Transverse colon (tissue), 4 donors: ENCODE data around the gene KMT2E. TPM values are rescaled to one million over a fixed set of nuclear protein-coding genes. Genes with fewer than 3 reads are reported as not detected.

Experiments used
- DNase-seq: peaks from one replicate; pipeline ENCODE4 v3.0.0-alpha.2; 2019
- H3K27ac ChIP-seq, 4 donors: fragments of 200-600 bp; sonication (generic); 2 replicates each; pipeline ENCODE4 v1.5.1; 2016 to 2018; ENCODE audit warnings: inconsistent platforms in 4 of 4
- H3K27me3 ChIP-seq: fragments of 200-600 bp; sonication (generic); 2 replicates; pipeline ENCODE4 v1.5.1; 2017; ENCODE audit warnings: inconsistent platforms
- H3K36me3 ChIP-seq, 4 donors: fragments of 200-600 bp; sonication (generic); 2 replicates each; pipeline ENCODE4 v1.5.1; 2017 to 2019; ENCODE audit warnings: inconsistent platforms in 4 of 4
- H3K4me1 ChIP-seq, 4 donors: fragments of 200-600 bp; sonication (generic); 2 replicates each; pipeline ENCODE4 v1.5.1; 2017 to 2020; ENCODE audit warnings: inconsistent platforms in 4 of 4
- H3K4me3 ChIP-seq, 4 donors: fragments of 200-600 bp; sonication (generic); 1 replicate in 1 of 4; 2 replicates in 3 of 4; pipeline versions ENCODE4 v1.5.1 to v1.6.1; 2017 to 2019; ENCODE audit warnings: inconsistent platforms in 4 of 4
- H3K9me3 ChIP-seq, 2 donors: fragments of 200-600 bp; sonication (generic); 2 replicates each; pipeline ENCODE4 v1.5.1; 2017 to 2019; ENCODE audit warnings: inconsistent platforms in 2 of 2
- EP300 ChIP-seq: sonication (generic); formaldehyde crosslinking; IDR thresholded peaks from one replicate; pipeline ENCODE4 v1.6.1; 2017; ENCODE audit warnings: antibody characterized with exemption, low read depth
- POLR2A ChIP-seq: fragments of 450-650 bp; IDR thresholded peaks from one replicate; pipeline ENCODE4 v1.6.1; 2016; ENCODE audit warnings: antibody characterized with exemption, mild to moderate bottlenecking, moderate library complexity
- POLR2AphosphoS5 ChIP-seq, 3 donors: sonication (generic); formaldehyde crosslinking; IDR thresholded peaks; one replicate each; pipeline ENCODE4 v1.6.1; 2016; ENCODE audit warnings: antibody characterized with exemption in 3 of 3
- whole genome bisulfite sequencing, 2 donors: methylation state at CpG; one replicate each; pipeline ENCODE4 v1.1.5; 2018; ENCODE audit warnings: low coverage in 1 of 2; 5-methylcytosine and 5-hydroxymethylcytosine counted together
- in situ Hi-C, 4 donors: fragments of 200-750 bp; cut with MboI; loops; one replicate each; pipeline versions ENCODE4 v1.15.0 to v1.15.1; 2017; ENCODE audit warnings: low sequenced_read_pairs in 3 of 4, low pct_ligation_motif_present in 1 of 4, low pct_unique_long_range_greater_than_20kb in 1 of 4
- intact Hi-C: fragments of 100-400 bp; cut with DNase I; formaldehyde crosslinking; loops from one replicate; pipeline ENCODE4 v1.15.1; 2023; ENCODE audit warnings: low total_unique reads
- total RNA-seq, 4 donors: library from RNA; depleted of rRNA; stranded (reverse); fragments of >200 nt; gene quantifications; one replicate each; pipeline ENCODE4 v1.1.0, GENCODE V29; 2016
- TF ChIP-seq, protein P1 (sequence below), 5 experiments: fragments of 200-600 bp in 3 of 5; fragments of 450-650 bp in 2 of 5; sonication (generic) in 3 of 5; IDR thresholded peaks; 1 replicate in 2 of 5; 2 replicates in 3 of 5; pipeline ENCODE4 v1.5.1; 2016 to 2017; ENCODE audit warnings: antibody characterized with exemption in 5 of 5, inconsistent platforms in 3 of 5, mild to moderate bottlenecking in 2 of 5, moderate library complexity in 1 of 5

Gene KMT2E
- total RNA-seq, 4 donors from 2014 or later, result 86.8 to 362 (median 178) TPM

DNA sequence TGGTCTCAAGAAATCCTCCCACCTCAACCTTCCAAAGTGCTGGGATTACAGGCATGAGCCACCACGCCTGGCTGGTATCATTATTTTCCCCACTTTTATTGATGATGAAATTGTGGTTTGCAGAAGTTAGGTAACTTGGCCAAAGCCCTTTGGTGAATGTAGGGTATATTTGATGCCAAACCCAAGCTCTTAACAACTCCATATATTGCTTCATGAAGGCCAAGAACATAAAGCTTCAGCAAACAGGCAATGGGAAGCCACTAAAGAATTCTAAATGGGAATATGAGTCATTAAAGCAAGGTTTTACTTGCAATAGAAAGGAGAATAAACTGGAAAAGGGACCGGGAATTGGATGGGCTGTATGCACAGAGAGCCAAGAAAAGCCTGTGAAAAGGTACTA lies 142.7 kb downstream of the KMT2E start:
- intact Hi-C loops (no loop called here), in situ Hi-C loops (no loop called here)

DNA sequence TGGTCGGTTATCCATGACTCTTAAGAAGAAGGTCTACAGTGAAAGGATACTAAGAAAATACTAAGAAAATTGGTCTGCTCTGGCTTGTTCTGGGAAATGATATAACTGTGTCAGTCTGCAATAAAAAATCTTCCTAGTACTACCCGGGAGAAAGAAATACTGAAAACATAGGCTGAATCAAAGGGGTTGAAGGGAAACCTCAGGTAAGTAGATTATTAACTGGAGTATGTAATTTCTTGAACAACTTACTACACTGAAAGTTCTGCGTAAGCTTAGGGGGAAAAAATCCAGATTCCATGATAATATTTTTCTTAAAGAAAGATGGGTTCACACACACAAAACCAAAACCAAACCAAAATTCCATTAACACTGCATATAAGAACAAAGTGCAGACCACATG lies 143.3 kb downstream of the KMT2E start:
- no peaks in the 10 kb centered on the region for H3K4me1 ChIP-seq
- H3K27ac ChIP-seq, result no peak overlapping the region
- DNase-seq, result no peak
- intact Hi-C loops (no loop called here), in situ Hi-C loops (no loop called here)
- TF ChIP-seq, protein P1, sequence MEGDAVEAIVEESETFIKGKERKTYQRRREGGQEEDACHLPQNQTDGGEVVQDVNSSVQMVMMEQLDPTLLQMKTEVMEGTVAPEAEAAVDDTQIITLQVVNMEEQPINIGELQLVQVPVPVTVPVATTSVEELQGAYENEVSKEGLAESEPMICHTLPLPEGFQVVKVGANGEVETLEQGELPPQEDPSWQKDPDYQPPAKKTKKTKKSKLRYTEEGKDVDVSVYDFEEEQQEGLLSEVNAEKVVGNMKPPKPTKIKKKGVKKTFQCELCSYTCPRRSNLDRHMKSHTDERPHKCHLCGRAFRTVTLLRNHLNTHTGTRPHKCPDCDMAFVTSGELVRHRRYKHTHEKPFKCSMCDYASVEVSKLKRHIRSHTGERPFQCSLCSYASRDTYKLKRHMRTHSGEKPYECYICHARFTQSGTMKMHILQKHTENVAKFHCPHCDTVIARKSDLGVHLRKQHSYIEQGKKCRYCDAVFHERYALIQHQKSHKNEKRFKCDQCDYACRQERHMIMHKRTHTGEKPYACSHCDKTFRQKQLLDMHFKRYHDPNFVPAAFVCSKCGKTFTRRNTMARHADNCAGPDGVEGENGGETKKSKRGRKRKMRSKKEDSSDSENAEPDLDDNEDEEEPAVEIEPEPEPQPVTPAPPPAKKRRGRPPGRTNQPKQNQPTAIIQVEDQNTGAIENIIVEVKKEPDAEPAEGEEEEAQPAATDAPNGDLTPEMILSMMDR (IDR thresholded peaks at IDR 0.05), result no peak
- no peak for TF ChIP-seq EP300
- no peak for TF ChIP-seq POLR2AphosphoS5 (IDR thresholded peaks at IDR 0.05)
- H3K9me3 ChIP-seq, result no peaks in the 10 kb centered on the region
- WGBS, 2 donors, result 81 to 87% methylated on average over 3 of the region's 3 CpGs
- H3K36me3 ChIP-seq, result no peaks in the 10 kb centered on the region
- H3K4me3 ChIP-seq, result no peak overlapping the region
- no peaks in the 10 kb centered on the region for H3K27me3 ChIP-seq

More for the DNA sequence above, 142.7 kb downstream of the KMT2E start:
- Histone ChIP-seq H3K36me3 (no peaks in the 10 kb centered on the region), H3K9me3 (no peaks in the 10 kb centered on the region), H3K27me3 (no peaks in the 10 kb centered on the region), H3K4me1 (no peaks in the 10 kb centered on the region), H3K4me3 (no peak overlapping the region), H3K27ac (no peak overlapping the region)
- 91 to 97% methylated on average over 2 of the region's 2 CpGs for WGBS, 2 donors
- DNase-seq, result no peak
- TF ChIP-seq POLR2A (no peak), POLR2AphosphoS5 (IDR thresholded peaks at IDR 0.05) (no peak), EP300 (no peak)
- TF ChIP-seq, protein P1 (IDR thresholded peaks at IDR 0.05), result no peak

DNA sequence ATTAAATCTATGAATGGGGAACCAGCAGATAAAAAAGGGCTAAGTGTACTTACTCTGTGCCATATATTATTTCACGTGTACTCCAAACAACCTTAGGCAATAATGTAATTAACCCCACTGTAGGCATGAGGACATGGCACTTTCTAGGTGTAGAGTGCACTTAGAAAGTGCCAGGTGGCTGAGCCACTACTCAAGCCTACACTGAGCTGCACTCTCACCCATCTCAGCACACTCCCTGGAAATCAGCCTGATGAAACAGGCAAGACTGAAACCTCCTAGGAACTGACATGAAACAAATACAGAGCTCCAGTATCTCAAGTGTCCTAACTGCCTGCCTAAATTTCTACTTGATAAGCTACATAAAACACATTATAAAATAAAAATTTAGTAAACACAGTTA lies 147.4 kb downstream of the KMT2E start:
- H3K27ac ChIP-seq, result no peak overlapping the region
- no peaks in the 10 kb centered on the region for H3K27me3 ChIP-seq
- 86% methylated on average over 1 of the region's 1 CpG; no CpG with 5 or more reads in 1 of the 2 donors for WGBS, 2 donors
- H3K36me3 ChIP-seq, result peaks cover 0 to 11% (median 5%) of the 10 kb centered on the region in 4 donors
- intact Hi-C loops (no loop called here), in situ Hi-C loops (no loop called here)
- TF ChIP-seq POLR2A, result no peak
- TF ChIP-seq, protein P1 (IDR thresholded peaks at IDR 0.05), result no peak
- TF ChIP-seq POLR2AphosphoS5 (IDR thresholded peaks at IDR 0.05), result no peak
- TF ChIP-seq EP300, result no peak
- DNase-seq, result no peak
- H3K9me3 ChIP-seq, result no peaks in the 10 kb centered on the region
- no peak overlapping the region for H3K4me3 ChIP-seq
- H3K4me1 ChIP-seq, result no peaks in the 10 kb centered on the region
